DMS153 (cell line): ENCODE data around the gene XKR8.

Experiments
- DNase-seq: peaks from one replicate; lab custom pipeline; 2025; lab: John Stamatoyannopoulos, UW

XKR8 gene

DNA sequence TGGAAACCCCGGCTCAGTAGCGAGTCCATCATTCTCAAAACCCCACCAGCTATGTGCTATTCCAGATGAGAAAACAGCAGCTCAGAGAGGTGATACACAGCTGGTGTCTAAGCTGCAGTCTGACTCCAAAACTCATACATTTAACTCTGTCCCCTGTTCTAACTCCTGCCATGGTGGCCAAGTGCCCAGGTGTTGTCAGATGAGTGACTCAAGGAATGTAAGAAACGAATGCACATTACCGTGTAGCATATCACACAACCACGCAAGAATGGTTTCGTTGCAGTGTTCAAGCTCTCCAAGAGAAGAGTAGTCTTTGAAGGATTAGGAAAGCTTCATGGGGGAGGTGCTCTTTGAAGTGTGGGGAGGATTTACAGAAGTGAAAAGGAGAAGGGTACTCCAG lies 4.7 kb upstream of the XKR8 start:
- no peak for DNase-seq

DNA sequence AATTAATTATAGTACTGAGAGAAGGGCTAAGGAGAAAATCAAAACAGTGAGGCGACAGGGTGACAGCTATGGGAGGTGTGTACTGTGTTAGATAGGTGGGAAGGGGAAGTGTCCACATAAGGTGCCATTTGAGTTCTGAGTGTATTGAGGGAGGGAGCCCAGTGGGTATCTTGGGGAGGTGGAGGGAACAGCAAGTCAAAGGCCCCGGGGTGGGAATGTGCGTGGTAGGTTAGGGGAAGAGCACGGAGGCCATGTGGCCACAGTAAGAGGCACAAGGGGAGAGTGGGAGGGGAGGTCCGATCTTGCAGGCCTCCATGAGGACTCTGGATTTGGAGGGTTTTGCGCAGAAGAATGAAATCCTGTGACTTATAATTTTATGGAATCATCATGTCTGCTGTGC lies 3.0 kb upstream of the XKR8 start:
- DNase-seq = no peak

DNA sequence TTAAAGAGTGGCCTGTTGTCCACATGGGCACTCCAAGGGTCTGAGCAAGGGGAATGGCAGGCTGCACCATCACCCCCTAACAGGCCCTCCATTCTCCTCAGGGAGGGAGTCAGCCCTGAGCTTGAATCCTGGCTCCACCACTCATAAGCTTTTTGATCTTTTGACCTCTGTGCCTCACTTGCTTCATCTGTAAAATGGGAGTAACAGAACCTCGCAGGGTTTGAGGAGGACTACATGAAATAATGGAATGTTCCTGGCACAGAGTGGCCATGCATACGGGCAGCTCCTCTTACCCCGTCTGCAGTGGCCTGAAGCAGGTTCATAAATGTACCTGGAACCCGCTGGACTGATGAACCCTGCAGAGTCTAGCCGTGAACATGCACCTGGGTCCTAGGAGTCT lies 2.1 kb upstream of the XKR8 start:
- DNase-seq = no peak

DNA sequence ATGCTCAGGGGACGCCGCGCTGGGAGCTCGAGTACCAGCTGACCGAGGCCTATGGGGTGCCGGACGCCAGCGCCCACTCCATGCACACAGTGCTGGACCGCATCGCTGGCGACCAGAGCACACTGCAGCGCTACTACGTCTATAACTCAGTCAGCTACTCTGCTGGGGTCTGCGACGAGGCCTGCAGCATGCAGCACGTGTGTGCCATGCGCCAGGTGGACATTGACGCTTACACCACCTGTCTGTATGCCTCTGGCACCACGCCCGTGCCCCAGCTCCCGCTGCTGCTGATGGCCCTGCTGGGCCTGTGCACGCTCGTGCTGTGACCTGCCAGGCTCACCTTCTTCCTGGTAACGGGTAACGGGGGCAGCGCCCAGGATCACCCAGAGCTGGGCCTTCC lies 1.3 kb upstream of the XKR8 start:
- DNase-seq = peak; percentile 91

DNA sequence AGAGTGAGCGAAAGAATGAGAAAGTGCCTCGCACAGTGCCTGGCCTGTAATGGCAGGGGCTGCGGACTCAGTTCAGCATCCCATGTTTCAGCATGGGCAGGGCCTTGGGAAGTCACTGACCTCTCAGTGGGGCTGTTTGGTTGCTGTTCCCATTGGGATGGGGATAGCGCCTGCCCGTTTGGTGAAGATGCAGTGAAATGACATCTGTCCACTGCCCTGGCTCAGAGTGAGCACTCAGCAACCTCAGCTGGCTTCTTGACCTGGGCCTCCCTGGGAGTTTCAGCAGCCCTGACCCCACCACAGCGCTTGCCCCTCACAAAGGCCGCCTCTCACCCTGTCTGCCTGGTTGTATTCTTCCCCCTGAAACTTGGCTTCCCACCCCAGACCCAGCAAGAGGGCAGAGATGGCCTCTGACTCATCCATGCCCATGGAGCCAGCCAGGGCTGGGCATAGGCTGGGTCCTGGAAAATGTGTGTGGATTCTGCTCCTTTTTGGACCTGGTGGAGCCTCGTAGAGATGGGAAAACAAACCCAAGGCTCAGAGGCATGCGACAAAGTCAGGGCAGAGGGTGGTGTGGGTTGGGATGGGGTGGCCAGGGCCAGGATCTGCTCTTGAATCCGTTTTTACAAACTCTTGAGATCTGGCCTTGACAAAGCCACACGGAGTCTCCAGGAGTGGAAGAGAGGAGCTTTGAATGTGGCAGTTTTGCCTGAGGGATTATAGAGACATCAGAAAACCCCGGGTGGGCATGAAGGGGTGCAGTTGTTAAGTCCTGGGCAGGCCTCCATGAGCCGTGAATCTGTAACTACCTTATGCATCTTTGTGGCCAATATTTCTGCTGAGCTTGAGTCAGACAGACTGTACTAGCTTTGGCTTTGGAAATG lies 1.2 kb downstream of the XKR8 start:
- DNase-seq = no peak

DNA sequence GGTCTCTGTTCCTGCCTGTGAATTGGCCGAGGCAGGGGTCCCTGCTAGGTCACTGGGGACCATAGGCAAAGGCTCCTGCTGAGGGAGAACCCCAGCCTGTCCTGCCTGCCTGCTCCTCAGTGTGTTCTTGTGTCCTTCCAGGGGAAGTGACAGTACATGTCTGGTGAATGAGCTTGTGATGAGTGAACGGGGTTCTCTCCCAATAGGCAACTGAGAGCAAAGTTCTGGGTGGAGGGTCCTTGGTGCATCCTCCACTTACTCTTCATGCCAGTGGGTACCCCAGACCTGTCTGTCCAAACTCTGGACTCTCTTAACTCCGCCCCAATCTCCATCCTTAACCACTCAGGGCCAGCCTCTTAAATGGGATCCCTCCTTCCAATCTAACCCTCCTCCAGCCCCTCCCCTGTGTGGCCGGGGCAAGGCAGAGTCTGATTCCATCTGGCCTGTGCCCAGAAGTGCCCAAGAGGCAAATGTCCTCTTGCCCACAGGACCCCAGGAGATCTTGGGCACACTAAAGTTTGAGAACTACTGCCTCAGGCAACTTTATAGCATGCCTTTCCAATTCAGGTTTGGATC lies 2.0 kb downstream of the XKR8 start:
- DNase-seq = no peak

DNA sequence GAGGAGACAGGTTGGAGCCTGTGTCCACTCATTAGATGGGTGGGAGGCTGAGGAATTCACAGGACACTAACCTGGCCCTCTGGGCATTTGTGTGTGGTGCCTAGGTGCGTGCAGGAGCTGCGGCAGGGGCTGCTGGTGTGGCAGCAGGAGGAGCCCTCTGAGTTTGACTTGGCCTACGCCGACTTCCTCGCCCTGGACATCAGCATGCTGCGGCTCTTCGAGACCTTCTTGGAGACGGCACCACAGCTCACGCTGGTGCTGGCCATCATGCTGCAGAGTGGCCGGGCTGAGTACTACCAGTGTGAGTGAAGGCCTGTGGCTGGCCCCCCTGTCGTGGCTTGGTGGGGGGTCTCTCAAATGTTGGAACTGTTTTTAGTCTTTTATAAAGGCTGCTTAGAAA lies 3.6 kb downstream of the XKR8 start:
- DNase-seq = no peak

DNA sequence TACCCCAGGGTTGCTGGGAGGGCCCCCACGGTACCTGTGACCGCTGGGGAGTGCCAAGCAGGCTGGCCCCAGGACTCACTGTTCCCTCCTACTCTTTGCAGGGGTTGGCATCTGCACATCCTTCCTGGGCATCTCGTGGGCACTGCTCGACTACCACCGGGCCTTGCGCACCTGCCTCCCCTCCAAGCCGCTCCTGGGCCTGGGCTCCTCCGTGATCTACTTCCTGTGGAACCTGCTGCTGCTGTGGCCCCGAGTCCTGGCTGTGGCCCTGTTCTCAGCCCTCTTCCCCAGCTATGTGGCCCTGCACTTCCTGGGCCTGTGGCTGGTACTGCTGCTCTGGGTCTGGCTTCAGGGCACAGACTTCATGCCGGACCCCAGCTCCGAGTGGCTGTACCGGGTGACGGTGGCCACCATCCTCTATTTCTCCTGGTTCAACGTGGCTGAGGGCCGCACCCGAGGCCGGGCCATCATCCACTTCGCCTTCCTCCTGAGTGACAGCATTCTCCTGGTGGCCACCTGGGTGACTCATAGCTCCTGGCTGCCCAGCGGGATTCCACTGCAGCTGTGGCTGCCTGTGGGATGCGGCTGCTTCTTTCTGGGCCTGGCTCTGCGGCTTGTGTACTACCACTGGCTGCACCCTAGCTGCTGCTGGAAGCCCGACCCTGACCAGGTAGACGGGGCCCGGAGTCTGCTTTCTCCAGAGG lies 6.8 kb downstream of the XKR8 start:
- no peak for DNase-seq

DNA sequence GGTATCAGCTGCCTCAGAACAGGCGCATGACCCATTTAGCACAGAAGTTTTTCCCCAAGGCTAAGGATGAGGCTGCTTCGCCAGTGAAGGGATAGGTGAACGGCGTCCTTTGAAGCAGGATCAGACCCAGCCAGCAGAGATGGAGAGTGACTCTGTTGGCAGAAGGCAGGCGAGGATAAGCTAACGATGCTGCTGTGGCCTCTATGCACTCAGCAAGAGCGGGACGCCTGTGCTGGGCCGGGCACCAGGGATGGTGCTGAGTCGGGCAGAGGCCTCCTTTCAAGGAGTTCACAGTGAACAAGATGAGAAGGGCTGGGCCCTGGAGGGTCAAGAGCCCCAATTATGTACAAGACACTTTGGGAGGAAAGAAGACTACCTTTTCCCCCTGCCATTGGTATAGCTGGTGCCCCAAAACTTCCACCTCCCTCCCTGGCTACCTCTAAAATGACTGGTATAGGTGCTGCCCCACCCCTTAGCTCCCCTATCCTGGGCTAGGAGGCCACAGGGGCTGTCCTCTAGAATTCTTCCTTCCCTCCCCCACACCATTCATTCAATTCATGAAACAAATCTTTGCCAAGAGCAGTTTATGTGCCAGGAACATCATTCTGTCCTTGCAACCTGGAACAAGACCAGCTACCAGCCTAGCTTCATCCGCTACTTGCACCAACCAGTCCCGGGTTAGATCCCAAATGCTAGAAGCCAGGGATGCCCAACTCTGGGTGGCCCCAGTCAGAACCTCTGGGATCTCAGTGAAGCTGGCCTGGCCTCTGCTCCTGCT lies 7.5 kb downstream of the XKR8 start:
- DNase-seq = no peak

DNA sequence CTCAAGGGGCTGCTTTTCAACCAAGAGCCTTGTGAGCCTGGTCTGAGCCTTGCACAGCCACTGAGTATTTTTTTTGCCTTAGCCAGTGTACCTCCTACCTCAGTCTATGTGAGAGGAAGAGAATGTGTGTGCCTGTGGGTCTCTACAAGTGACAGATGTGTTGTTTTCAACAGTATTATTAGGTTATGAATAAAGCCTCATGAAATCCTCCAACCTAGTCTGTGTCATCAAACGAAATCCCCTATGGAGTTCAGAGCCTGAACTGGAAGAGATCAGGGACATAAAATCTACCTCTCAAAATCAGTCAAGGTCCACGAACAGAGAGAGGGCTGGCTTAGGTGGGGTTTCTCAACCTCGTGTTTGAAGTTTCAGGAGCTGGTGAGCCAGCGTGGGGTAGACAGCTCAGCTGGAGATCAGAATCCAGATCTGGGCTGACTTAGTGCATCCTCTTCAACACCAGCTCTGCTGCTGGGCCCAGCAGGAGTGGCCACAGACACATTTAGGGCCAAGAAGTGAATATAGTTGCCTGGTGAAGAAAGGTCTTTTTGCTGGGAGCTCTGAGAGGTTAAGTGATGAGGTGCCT lies 8.2 kb downstream of the XKR8 start:
- DNase-seq = no peak

DNA sequence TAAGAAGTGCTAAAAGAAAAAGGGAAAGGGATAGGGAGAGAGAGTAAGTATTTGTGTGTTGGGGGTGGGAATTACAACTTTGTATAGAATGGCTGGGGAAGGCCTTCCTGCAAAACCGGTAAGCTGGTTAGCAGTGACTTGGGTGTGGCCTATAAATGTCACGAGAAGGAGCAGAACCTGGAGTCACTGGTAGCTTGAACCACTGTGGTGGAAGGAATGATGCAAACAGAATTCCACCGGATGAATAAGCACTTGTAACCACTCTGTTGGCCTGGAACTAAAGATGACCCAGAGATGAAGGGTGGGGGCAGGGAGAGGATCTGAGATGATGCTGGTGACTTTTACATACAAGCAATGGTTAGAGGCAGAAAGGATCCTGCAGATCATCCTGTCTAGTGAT lies 8.9 kb downstream of the XKR8 start:
- no peak for DNase-seq

DNA sequence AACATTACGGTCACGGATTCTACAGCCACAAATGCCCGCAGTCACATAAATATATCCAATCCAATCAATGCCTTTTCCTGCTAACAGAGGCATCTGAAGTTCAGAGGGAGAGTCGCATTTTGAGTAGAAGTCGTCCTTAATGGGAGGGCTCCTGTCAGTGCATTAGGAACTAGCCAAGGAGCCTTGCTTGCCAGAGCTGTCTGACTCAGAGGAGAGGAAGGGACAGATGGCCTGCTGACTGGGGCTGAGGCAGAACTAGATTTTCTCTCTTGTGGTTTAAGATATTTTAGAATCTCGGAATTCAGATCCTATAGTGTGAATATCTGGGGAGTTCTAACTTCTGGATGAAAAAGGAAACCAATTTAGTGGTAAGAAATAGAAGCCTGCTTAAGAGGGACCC lies 10.6 kb downstream of the XKR8 start:
- DNase-seq = no peak

DNA sequence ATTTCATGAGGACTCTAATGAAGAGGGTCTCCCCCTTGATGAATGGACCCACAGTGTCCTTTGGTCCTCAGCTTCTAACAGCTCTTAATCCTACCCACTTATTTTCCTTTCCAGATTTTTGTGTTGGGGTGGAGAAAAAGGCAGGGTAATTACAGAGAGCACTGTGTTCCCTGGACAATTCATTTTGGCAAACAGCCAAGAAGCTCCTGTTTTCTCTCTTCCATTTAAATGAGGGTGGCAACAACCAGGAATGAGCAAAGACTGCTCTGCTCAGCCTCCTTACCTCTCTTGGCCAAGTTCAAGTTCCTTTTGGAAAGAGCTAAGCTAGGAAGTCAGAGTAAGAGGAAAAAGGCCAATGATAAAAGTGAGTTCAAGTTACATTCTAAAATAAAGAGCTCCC lies 11.9 kb downstream of the XKR8 start:
- DNase-seq = peak; percentile 68

DNA sequence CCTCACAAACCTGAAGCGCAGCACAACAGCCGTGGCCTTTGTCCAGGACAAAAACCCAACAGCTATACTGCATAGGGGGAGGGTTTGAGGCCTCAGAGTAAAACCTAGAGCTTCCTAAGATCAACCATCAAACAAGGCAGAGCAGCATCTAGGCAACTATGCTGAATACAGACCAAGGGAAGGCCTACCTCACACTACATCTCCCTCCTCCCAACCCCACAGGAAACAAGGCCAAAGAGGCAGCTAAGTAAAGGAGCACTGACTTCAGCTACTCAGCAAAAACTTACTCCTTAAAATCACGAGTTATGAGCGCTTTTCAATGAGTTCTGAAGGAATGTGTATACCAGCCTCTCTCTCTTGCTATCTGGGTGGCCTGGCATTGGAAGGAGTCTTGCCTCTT lies 12.4 kb downstream of the XKR8 start:
- no peak for DNase-seq

DNA sequence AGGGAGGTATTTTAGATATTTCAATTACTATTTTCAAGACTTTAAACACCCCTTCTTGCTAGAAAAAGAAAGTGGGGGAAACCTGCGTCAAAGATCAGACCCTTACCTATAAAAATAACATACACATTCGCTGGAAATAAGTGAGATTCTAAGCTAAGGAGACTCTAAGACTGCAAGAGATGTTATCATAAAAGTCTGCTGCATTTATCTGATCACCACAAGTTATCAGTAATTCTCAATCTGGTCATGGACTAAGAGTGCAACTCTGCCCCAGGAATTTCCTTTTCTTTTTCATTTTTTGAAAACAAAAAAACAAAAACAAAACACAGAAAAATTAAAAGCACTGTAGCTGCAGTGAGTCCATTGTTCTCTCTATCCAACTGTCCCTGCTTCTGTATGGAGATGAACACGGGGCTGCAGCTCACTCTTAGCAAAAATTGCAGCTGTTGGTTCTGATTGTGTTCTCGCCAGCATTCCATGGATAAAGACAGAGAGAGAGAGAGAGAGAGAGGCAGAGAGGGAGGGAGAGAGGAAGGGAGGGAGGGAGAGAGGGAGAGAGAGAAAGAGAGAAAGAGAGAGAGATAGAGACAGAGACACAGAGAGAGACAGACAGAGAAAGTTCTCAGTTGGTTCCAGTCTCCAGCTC lies 14.1 kb downstream of the XKR8 start:
- no peak for DNase-seq

DNA sequence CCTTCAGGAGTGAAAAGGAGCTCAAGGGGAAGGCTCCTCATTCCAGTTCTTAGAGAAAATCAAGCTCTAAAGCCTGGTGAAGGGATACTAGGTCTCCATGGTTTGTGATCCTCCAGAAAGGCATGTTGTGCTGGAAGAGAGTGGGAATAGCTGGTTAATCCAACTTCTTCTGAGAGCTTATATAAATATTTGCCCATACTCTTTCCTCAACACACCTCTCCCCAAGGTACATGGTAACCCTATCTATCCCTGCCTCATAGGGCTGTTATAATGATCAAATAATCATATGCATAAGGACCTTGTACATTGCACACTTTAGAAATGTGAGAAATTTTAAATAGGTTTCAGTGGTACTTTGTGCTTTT lies 14.6 kb downstream of the XKR8 start:
- DNase-seq = no peak

DNA sequence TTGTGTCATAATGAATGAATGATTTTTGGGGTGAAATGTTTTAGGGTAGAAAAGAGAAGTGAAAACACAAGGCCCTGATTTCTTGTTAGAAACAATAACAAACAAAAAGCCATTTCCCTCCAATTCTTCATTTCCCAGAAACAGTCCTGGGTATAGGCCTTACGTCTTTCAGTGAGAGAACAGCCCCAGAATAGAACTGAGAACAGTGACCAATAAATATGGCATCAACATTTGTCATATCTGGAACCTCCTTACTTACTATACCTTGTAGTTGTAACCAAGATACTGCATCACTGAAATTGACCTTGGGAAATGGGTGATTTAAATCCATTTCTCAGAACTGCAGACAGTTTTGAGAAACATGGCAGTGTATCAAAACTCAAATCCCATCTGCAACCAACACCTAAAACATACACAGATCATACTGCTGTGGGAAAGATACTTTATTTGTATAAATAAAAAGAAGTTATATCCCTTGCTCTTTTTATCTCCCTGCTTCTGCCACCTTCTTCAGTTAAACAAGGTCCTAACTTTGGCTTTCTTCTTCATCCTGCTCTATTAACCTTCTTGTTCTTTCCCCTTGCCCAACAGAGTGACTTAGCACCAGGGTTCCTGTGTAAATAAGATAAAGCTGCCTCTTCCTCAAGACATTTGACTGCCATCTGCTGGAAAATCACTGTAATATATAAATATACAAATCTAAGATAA lies 19.5 kb downstream of the XKR8 start:
- DNase-seq = peak; percentile 55

DNA sequence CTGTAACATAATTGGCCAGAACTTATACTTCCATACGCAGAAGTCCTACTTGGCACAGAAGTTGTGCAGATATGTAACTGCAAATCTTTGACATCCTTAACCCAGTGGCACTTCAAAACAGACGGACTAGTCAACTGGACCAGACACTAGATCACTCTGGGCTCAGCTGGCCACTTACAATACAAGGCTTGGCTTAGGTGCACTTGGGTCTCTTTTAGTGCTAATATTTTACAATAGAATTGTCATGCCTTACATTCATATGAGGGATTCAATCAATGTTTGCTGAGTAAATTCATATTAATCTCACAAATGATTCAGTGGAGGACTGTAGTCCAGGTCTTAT lies 20.1 kb downstream of the XKR8 start:
- no peak for DNase-seq

DNA sequence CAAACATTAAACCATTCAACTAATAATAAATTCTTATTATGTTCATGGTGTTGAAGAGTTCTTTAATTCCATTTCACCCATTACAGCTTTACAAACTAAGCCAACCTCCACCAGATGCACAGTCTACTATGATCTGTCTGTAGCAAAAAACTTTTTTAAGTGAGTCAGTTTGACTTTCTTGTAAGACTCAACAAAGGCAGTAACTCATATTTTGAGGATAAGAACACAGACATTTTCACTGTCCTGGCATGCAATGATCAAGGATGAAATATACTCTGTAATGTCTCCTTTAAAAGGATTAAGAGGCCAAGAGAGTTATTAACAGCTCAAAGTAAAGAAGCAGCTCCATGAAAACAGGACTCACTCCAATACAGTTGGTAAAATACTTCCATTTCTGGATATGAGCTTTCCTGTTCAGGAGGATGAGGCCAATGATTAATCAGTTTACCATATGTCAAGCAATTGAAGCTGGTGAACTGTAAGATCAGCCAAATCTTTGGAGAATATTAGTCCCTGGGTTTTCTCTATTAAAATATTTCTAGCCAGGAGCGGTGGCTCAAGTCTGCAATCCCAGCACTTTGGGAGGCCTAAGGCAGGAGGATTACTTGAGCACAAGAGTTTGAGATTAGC lies 20.6 kb downstream of the XKR8 start:
- DNase-seq = no peak

DNA sequence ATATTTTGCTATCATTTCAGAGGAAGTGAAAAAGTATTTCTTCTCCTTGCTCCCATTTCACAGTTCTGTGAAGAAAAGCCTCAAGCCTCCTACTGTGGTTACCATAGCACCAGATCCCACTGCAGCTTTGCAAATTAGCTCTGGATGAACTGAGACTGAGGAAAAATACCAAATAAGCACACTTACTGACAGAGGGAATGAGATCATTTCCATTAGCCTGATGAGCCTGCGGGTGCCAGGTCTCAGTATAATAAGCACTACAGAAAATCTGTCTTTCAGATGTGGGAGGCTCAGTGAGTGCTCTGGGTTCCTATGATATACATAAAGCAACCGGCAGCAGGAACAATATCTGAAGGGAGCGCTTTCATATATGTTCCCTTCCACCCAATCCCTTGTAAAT lies 21.4 kb downstream of the XKR8 start:
- no peak for DNase-seq
